GM18907 (cell line): ENCODE results near the gene AASS.
"Not testable (repeated sequence)": the region's sequence is repeated elsewhere in the genome, so short reads cannot be mapped to it uniquely, and the experiment has no call there.

Experiments used
- ATAC-seq: cut with Tn5 transposase; IDR thresholded peaks from one replicate; pipeline ENCODE4 v1.9.1; 2021; ENCODE audit warnings: mild to moderate bottlenecking, moderate library complexity; ENCODE audit not compliant: unreplicated experiment

AASS gene

DNA sequence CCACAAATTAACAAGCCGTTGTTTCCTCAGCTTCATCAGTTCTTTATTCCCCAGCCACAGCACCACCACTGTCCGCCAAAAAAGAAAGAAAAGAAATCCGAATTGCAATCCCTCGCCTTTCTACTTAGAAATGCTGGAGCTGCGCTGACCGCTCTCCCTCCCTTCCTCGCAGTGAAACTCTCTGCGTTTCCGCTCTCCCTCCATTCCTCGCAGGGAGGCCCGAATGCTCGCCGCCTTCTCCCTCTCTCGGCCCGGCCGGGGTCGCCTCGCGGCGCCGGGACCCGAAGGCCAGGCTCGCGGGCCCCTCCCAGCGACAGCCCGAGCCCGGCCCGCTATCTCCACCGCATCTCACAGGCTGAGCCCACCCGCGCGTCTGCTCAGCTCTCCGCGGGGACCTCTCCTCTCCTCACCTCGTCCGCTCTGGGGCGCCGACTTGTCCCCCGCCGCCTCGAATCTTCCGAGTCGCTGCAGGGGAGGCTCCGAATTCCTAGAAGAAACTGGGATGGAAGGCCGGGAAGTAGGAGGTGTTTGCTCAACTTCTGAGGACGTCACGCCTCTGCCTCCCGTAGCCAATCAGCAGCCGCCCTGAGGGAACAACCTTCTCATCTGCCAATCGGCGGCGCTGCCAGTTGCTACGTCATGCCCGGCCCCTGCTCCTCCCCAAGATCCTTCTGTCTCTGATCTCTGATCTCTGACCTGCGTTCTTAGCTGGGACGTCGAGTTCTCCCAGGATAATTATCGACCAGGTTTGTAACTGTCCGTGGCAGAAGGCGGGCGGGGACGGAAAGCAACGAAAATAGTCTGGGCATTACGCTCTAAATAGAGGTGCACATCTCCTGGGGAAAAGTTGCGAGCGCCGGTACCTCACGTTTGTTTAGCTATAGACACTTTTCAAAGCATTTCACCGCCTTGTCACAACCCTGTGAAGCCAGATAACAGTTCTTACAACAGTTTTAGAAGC is at the start of gene AASS:
AASS (minus strand) TSS at position 499 of the 961 bp plus-strand sequence. CDS start 10,523 bp downstream, outside the sequence.
- ATAC-seq: peak; percentile 100

GRCh38 chr7:122188785-122189184 is 44.7 kb upstream of the AASS start:
- no peak for ATAC-seq

DNA sequence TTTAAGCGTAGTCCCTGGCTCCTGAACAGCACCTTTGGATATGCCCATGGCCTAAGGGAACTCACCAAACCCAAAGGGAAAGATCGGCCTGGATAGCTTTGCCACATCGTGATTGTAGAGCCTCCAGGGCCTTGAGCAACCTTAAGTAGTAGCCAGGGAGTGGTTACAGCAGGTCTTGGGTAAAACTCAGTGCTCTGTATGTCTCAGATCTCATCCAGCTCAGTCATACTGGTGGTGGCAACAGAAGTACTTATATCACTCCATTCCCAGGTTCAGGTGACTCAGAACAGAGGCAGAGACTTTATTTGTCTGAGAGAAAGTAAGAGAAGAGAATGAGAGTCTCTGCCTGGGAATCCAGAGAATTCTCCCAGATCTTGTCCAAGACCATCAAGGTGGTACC is 39.1 kb upstream of the AASS start:
- no peak for ATAC-seq

- ATAC-seq: no peak
Observed at GRCh38 chr7:122182081-122182480, 38.0 kb upstream of the AASS start.

- ATAC-seq: not testable (repeated sequence)
Observed at GRCh38 chr7:122172144-122172543, 28.1 kb upstream of the AASS start.

GRCh38 chr7:122166740-122167139 is 22.7 kb upstream of the AASS start:
- no peak for ATAC-seq

GRCh38 chr7:122166275-122166674 is 22.2 kb upstream of the AASS start:
- ATAC-seq: no peak

- no peak for ATAC-seq
Observed at GRCh38 chr7:122161628-122162027, 17.6 kb upstream of the AASS start.

GRCh38 chr7:122155566-122155965 is 11.5 kb upstream of the AASS start:
- ATAC-seq: no peak

DNA sequence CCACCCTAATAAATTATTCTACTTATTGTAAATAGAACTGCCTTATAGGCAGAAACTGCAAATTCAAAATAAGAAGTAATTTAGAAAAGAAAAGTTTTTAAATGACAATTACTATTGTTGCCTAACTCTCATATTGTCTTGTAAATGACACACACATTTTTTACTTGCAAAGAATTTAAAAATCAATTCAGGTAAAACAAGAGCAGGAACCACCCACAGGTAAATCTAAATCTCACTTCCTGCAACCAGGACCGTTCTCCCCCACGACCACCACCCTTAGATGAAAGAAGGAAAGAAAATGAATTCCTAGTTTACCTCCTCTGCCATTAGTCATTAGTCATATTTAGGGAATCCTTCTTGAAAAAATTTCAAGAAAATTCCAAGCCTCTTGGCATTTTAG is 4.8 kb upstream of the AASS start:
- no peak for ATAC-seq

- no peak for ATAC-seq
Observed at GRCh38 chr7:122148081-122148480, 4.0 kb upstream of the AASS start.

GRCh38 chr7:122145937-122146645 is 2.0 kb upstream of the AASS start:
- ATAC-seq: no peak

GRCh38 chr7:122143376-122143750 is 686 bp downstream of the AASS start:
- no peak for ATAC-seq

DNA sequence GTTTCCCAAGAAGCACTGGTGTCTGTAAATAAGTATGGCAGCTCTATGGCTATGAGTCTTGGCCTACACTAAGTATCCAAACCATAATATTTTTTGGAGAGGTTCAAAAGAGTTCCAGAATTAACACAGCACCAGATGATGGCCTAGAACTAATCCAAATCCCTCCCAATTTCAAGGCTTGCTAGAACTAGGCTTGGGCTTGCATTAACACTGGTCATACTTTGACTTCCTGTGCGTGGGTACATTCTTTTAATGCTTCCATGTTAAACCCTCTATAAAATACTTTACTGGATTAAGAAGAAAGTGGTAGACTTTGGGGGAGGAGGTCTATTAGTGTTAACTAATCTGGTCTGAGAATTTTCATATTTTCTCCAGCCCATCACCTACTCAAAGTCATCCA is 3.1 kb downstream of the AASS start:
- no peak for ATAC-seq

GRCh38 chr7:122137251-122138077 is 6.6 kb downstream of the AASS start:
- no peak for ATAC-seq

DNA sequence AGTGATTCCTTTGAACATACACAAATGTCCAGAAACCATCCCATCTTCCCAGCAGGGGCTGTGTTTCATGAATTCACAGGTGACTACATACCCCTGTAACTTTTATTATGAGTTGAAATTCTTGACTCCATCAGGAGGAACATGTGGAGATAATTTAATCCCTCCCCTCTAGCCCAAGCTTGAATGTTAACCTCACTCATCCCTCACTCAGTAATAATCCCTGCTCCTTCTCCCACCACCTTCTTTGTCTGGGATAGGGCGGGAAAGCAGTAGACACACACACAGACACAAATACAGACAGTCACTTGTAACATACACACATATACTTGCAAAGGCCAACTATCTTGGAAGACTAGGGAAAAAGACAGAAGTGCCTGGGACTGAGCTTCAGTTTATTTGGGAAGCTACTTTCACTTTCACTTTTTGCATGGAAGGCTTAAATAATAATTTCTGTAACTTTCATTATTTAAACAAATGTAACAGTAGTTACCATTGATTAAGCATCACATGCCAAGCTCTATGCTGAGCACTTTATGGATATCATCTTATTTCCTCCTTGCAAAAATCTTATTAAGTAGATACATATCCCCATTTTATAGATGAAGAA is 7.3 kb downstream of the AASS start:
- ATAC-seq: no peak

GRCh38 chr7:122136078-122136477 is 8.0 kb downstream of the AASS start:
- no peak for ATAC-seq

GRCh38 chr7:122135275-122135674 is 8.8 kb downstream of the AASS start:
- ATAC-seq: no peak

GRCh38 chr7:122134793-122135192 is 9.3 kb downstream of the AASS start:
- not testable (repeated sequence) for ATAC-seq

- no peak for ATAC-seq
Observed at GRCh38 chr7:122133477-122133876, 10.6 kb downstream of the AASS start.

DNA sequence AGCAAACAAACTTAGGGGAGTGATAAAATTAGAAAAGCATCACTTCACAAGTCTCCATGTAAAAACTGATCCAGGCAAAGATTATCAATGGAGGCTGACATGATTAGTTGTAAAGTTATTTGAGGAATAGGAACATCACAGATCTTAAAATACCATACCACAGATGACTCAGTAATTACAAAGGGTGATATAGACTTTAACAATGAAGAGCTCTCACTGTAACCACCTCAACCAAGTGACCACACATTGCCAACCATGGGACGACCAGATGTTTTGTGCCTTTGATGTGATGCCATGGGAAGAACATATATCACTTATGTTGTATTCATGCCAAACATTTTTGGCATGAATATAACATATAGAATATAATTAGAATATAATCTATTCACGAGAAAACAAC is 11.7 kb downstream of the AASS start:
- ATAC-seq: no peak
